Fibroblast of villous mesenchyme (primary cell): ENCODE data around the gene CLEC4M. TPM values are rescaled to one million over a fixed set of nuclear protein-coding genes. Genes with fewer than 3 reads are reported as not detected.

ENCODE experiments used
- DNase-seq: peaks from one replicate; pipeline ENCODE4 v3.0.0-alpha.2; 2010; ENCODE audit warnings: low read depth
- H3K4me3 ChIP-seq: 2 replicates; pipeline ENCODE4 v1.5.1; 2011; ENCODE audit warnings: low read depth, mild to moderate bottlenecking, low read length
- CTCF ChIP-seq: IDR thresholded peaks from 2 replicates; pipeline ENCODE4 v1.5.1; 2012; ENCODE audit warnings: low read depth, mild to moderate bottlenecking, low read length; ENCODE audit not compliant: insufficient read depth
- total RNA-seq: library from RNA; depleted of rRNA; stranded (reverse); fragments of >200 nt; gene quantifications from 2 replicates; pipeline ENCODE4 v1.2.3, GENCODE V29; 2012

The CLEC4M gene
- total RNA-seq, 1 donor, result not detected

GRCh38 chr19:7817801-7818200, 54.8 kb downstream of the CLEC4M start:
- TF ChIP-seq CTCF, result no peak
- DNase-seq, result no peak
- H3K4me3 ChIP-seq, result no peak overlapping the region

GRCh38 chr19:7818806-7819205, 55.8 kb downstream of the CLEC4M start:
- no peak overlapping the region for H3K4me3 ChIP-seq
- no peak for DNase-seq
- no peak for TF ChIP-seq CTCF

Other genes starting within 250 kb of the CLEC4M start
- gene ZNF358, start 247.1 kb upstream of the CLEC4M start, total RNA-seq, result 13.8 and 20.9 TPM in 2 replicates
- gene MCOLN1, start 240.6 kb upstream of the CLEC4M start, total RNA-seq, result 5.5 and 8.6 TPM in 2 replicates
- gene PNPLA6, start 227.5 kb upstream of the CLEC4M start, total RNA-seq, result 101 and 106 TPM in 2 replicates
- gene CAMSAP3, start 167.4 kb upstream of the CLEC4M start, total RNA-seq, result not detected in 2 replicates
- 32.0 and 34.1 TPM in 2 replicates for gene XAB2, start 133.7 kb upstream of the CLEC4M start, total RNA-seq
- 10.4 and 11.9 TPM in 2 replicates for gene PET100, start 133.4 kb upstream of the CLEC4M start, total RNA-seq
- gene PCP2, start 129.5 kb upstream of the CLEC4M start, total RNA-seq, result 0.43 TPM in 1 of 2 replicates, not detected in the other
- gene STXBP2, start 126.1 kb upstream of the CLEC4M start, total RNA-seq, result 4.2 and 9.9 TPM in 2 replicates
- gene RETN, start 94.2 kb upstream of the CLEC4M start, total RNA-seq, result not detected in 2 replicates
- not detected in 2 replicates for gene MCEMP1, start 86.2 kb upstream of the CLEC4M start, total RNA-seq
- 29.0 and 29.8 TPM in 2 replicates for gene TRAPPC5, start 82.4 kb upstream of the CLEC4M start, total RNA-seq
- not detected in 2 replicates for gene FCER2, start 61.1 kb upstream of the CLEC4M start, total RNA-seq
- not detected in 2 replicates for gene CLEC4G, start 31.1 kb upstream of the CLEC4M start, total RNA-seq
- gene CD209, start 15.7 kb upstream of the CLEC4M start, total RNA-seq, result not detected in 2 replicates
- gene EVI5L, start 67.0 kb downstream of the CLEC4M start, total RNA-seq, result 24.8 and 25.5 TPM in 2 replicates
- gene PRR36, start 111.1 kb downstream of the CLEC4M start, total RNA-seq, result under 0.01 TPM in 1 of 2 replicates, not detected in the other
- 6.0 and 7.4 TPM in 2 replicates for gene LRRC8E, start 125.3 kb downstream of the CLEC4M start, total RNA-seq
- 12.1 and 12.2 TPM in 2 replicates for gene MAP2K7, start 140.6 kb downstream of the CLEC4M start, total RNA-seq
- 0.86 and 0.97 TPM in 2 replicates for gene TGFBR3L, start 151.6 kb downstream of the CLEC4M start, total RNA-seq
- 17.7 and 23.5 TPM in 2 replicates for gene SNAPC2, start 157.1 kb downstream of the CLEC4M start, total RNA-seq
- 1.9 and 3.0 TPM in 2 replicates for gene CTXN1, start 162.9 kb downstream of the CLEC4M start, total RNA-seq
- 57.9 and 58.6 TPM in 2 replicates for gene TIMM44, start 180.4 kb downstream of the CLEC4M start, total RNA-seq
- 20.3 and 26.8 TPM in 2 replicates for gene ELAVL1, start 242.4 kb downstream of the CLEC4M start, total RNA-seq